Glomerular visceral epithelial cell (primary cell): ENCODE data around the gene KRTAP12-2.
"Not testable (repeated sequence)": the region's sequence is repeated elsewhere in the genome, so short reads cannot be mapped to it uniquely, and the experiment has no call there.

ENCODE experiments used
- DNase-seq: peaks from one replicate; pipeline ENCODE4 v3.0.0-alpha.2; 2016; ENCODE audit errors: extremely low spot score

The KRTAP12-2 gene

GRCh38 chr21:44702111-44702972, 35.6 kb upstream of the KRTAP12-2 start:
- DNase-seq: no peak

GRCh38 chr21:44701541-44701940, 34.8 kb upstream of the KRTAP12-2 start:
- DNase-seq: no peak

GRCh38 chr21:44701023-44701400, 34.3 kb upstream of the KRTAP12-2 start:
- no peak for DNase-seq

- DNase-seq: no peak
Measured at GRCh38 chr21:44700101-44701022, 33.6 kb upstream of the KRTAP12-2 start.

- DNase-seq: no peak
Measured at GRCh38 chr21:44699502-44700001, 32.8 kb upstream of the KRTAP12-2 start.

GRCh38 chr21:44697811-44698734, 31.3 kb upstream of the KRTAP12-2 start:
- DNase-seq: no peak

- DNase-seq: not testable (repeated sequence)
Measured at GRCh38 chr21:44697172-44697810, 30.6 kb upstream of the KRTAP12-2 start, which contains the start of gene KRTAP10-12. Gene KRTAP10-12, plus strand, starts transcription at chr21:44697172. Its CDS starts 30 bp downstream, at chr21:44697202.

GRCh38 chr21:44696572-44696971, 29.8 kb upstream of the KRTAP12-2 start:
- no peak for DNase-seq

- DNase-seq: no peak
Measured at GRCh38 chr21:44695641-44696040, 28.9 kb upstream of the KRTAP12-2 start.

- no peak for DNase-seq
Measured at GRCh38 chr21:44695184-44695583, 28.5 kb upstream of the KRTAP12-2 start.

- no peak for DNase-seq
Measured at GRCh38 chr21:44694776-44695175, 28.0 kb upstream of the KRTAP12-2 start.

- DNase-seq: no peak
Measured at GRCh38 chr21:44692798-44693512, 26.2 kb upstream of the KRTAP12-2 start.

- DNase-seq: no peak
Measured at GRCh38 chr21:44691686-44692085, 25.0 kb upstream of the KRTAP12-2 start.

GRCh38 chr21:44689740-44690139, 23.0 kb upstream of the KRTAP12-2 start:
- DNase-seq: not testable (repeated sequence)

GRCh38 chr21:44687671-44688070, 20.9 kb upstream of the KRTAP12-2 start:
- no peak for DNase-seq

- no peak for DNase-seq
Measured at GRCh38 chr21:44686843-44687561, 20.3 kb upstream of the KRTAP12-2 start.

GRCh38 chr21:44686000-44686781, 19.5 kb upstream of the KRTAP12-2 start:
- DNase-seq: no peak

- not testable (repeated sequence) for DNase-seq
Measured at GRCh38 chr21:44685050-44685449, 18.3 kb upstream of the KRTAP12-2 start.

- no peak for DNase-seq
Measured at GRCh38 chr21:44684483-44684882, 17.8 kb upstream of the KRTAP12-2 start.
